Peyer's patch (tissue), 4 donors: Measurements from ENCODE around the gene STK39. TPM values are rescaled to one million over a fixed set of nuclear protein-coding genes. Genes with fewer than 3 reads are reported as not detected.

Experiments
- DNase-seq, 3 donors: peaks; one replicate each; pipeline ENCODE4 v3.0.0-alpha.2; 2017 to 2019
- H3K27ac ChIP-seq, 4 donors: fragments of 200-600 bp; sonication (generic); one replicate each; pipeline ENCODE4 v1.5.1; 2016 to 2019
- H3K27me3 ChIP-seq, 2 donors: fragments of 200-600 bp; sonication (generic); one replicate each; pipeline ENCODE4 v1.5.1; 2019
- H3K36me3 ChIP-seq, 3 donors: fragments of 200-600 bp; sonication (generic); one replicate each; pipeline ENCODE4 v1.5.1; 2016 to 2019
- H3K4me1 ChIP-seq, 4 donors: fragments of 200-600 bp; sonication (generic); one replicate each; pipeline ENCODE4 v1.5.1; 2016 to 2019
- H3K4me3 ChIP-seq, 4 donors: fragments of 200-600 bp; sonication (generic); 1 replicate in 3 of 4; 2 replicates in 1 of 4; pipeline ENCODE4 v1.5.1; 2016 to 2019; ENCODE audit warnings: mild to moderate bottlenecking in 1 of 4
- H3K9me3 ChIP-seq, 4 donors: fragments of 200-600 bp; sonication (generic); one replicate each; pipeline ENCODE4 v1.5.1; 2016 to 2019; ENCODE audit warnings: mild to moderate bottlenecking in 1 of 4
- POLR2A ChIP-seq, 2 donors: fragments of 450-650 bp; IDR thresholded peaks; one replicate each; pipeline ENCODE4 v1.5.1; 2017; ENCODE audit warnings: antibody characterized with exemption in 2 of 2, mild to moderate bottlenecking in 2 of 2, moderate library complexity in 2 of 2
- total RNA-seq, 4 donors: library from RNA; depleted of rRNA; stranded (reverse); fragments of >200 nt; gene quantifications; one replicate each; pipeline ENCODE4 v1.1.0, GENCODE V29; 2016
- TF ChIP-seq, protein P1 (sequence below), 6 experiments: fragments of 450-650 bp in 4 of 6; fragments of 200-600 bp in 2 of 6; sonication (generic) in 1 of 6; IDR thresholded peaks; one replicate each; pipeline ENCODE4 v1.5.1; 2017 to 2019; ENCODE audit warnings: antibody characterized with exemption in 6 of 6, mild to moderate bottlenecking in 3 of 6, moderate library complexity in 1 of 6

The STK39 gene
- total RNA-seq, 4 donors from 2014 or later = 39.6 to 55.9 (median 51.0) TPM

DNA sequence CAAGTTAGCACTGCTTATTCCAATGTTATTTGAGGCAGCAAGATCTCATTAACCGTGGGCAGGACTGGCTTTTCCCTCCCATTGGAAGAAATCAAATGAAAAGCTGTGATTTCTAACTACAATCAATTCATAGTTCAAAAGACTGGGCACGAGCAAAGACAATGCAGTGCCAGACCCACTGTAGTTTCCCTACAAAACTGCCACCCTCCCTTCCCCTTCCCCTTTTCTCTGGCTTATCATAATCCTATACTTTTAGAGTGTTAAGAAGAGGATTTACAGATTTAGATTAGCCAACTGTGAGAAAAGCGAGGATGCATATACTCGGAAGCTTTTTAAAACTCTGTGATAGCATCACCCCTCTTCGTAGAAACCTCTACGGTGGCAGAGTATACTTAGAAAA, 260.4 kb downstream of the STK39 start:
- Histone ChIP-seq H3K36me3 (no peaks in the 10 kb centered on the region), H3K27me3 (no peaks in the 10 kb centered on the region), H3K9me3 (no peaks in the 10 kb centered on the region), H3K4me1 (no peaks in the 10 kb centered on the region), H3K4me3 (no peak overlapping the region), H3K27ac (no peak overlapping the region)
- DNase-seq = no peak
- TF ChIP-seq, protein P1, sequence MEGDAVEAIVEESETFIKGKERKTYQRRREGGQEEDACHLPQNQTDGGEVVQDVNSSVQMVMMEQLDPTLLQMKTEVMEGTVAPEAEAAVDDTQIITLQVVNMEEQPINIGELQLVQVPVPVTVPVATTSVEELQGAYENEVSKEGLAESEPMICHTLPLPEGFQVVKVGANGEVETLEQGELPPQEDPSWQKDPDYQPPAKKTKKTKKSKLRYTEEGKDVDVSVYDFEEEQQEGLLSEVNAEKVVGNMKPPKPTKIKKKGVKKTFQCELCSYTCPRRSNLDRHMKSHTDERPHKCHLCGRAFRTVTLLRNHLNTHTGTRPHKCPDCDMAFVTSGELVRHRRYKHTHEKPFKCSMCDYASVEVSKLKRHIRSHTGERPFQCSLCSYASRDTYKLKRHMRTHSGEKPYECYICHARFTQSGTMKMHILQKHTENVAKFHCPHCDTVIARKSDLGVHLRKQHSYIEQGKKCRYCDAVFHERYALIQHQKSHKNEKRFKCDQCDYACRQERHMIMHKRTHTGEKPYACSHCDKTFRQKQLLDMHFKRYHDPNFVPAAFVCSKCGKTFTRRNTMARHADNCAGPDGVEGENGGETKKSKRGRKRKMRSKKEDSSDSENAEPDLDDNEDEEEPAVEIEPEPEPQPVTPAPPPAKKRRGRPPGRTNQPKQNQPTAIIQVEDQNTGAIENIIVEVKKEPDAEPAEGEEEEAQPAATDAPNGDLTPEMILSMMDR (IDR thresholded peaks at IDR 0.05) = no peak
- no peak for TF ChIP-seq POLR2A (IDR thresholded peaks at IDR 0.05)

DNA sequence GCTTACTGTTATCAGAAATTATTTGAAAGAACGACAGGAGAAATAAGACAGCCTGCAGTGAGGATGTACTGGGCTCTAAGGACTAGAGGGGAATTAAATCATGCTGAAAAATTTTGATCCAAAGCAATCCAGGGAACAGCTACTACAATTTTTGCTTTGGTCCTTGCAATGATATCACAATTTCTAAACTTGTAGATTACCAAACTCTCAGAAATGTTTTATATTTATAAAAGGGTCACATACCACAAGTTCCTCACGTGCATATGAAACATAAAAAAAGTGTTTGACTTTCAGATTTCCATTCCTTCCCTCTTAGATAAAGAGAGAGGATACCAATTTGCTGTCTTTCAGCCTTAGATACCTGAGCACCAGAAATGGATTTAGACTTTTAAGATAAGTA, 261.2 kb downstream of the STK39 start:
- TF ChIP-seq, protein P1 (IDR thresholded peaks at IDR 0.05) = no peak
- TF ChIP-seq POLR2A (IDR thresholded peaks at IDR 0.05) = no peak
- no peaks in the 10 kb centered on the region for H3K9me3 ChIP-seq
- H3K27ac ChIP-seq = no peak overlapping the region
- no peak overlapping the region for H3K4me3 ChIP-seq
- H3K27me3 ChIP-seq = no peaks in the 10 kb centered on the region
- H3K36me3 ChIP-seq = no peaks in the 10 kb centered on the region
- no peak for DNase-seq
- H3K4me1 ChIP-seq = no peaks in the 10 kb centered on the region

DNA sequence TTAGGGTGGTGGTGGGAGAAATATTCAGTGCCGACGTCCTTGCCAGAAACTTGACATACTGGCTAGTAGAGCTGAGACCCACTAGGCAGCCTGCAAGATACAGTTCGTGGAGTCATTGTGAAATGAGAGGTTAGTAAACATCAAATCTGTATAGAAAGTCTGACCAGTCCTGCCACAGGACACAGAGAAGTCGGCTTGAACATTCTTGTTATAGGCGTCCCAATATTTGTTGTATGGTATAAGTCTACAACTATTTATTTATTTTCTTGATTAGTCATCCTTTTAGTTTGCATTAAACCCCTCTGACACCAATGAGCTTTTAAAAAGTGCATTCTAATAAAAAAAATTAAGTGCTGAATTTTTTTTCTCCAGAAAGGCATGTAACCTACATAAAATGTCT, 265.4 kb downstream of the STK39 start:
- H3K27ac ChIP-seq = no peak overlapping the region
- DNase-seq = no peak
- no peak for TF ChIP-seq POLR2A (IDR thresholded peaks at IDR 0.05)
- TF ChIP-seq, protein P1 (IDR thresholded peaks at IDR 0.05) = no peak
- no peaks in the 10 kb centered on the region for H3K36me3 ChIP-seq
- no peaks in the 10 kb centered on the region for H3K27me3 ChIP-seq
- no peaks in the 10 kb centered on the region for H3K9me3 ChIP-seq
- no peaks in the 10 kb centered on the region for H3K4me1 ChIP-seq
- H3K4me3 ChIP-seq = no peak overlapping the region

DNA sequence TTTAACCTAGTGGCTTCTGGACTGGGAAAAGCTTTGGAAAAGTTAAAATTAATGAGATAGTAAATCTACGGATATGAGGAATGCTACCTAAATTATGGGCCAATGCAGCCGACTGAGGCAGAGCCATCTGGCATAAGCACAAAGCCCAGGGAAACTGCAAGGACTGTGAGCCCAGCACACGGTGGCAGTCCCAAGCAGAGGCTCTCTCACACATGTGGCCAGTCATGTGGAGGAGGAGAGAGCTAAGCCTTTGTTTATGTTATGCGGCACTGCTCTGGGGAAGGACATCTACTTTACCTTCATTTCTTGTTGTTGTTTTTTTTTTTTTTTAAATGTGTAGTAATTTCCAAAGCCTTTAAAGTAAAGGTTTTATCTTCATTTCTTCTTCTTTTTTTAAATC, 267.0 kb downstream of the STK39 start:
- no peak overlapping the region for H3K4me3 ChIP-seq
- no peaks in the 10 kb centered on the region for H3K27me3 ChIP-seq
- peaks cover 0 to 4% (median 0%) of the 10 kb centered on the region in 3 donors for H3K36me3 ChIP-seq
- DNase-seq = no peak
- TF ChIP-seq POLR2A (IDR thresholded peaks at IDR 0.05) = no peak
- TF ChIP-seq, protein P1 (IDR thresholded peaks at IDR 0.05) = no peak
- H3K4me1 ChIP-seq = no peaks in the 10 kb centered on the region
- no peaks in the 10 kb centered on the region for H3K9me3 ChIP-seq
- H3K27ac ChIP-seq = no peak overlapping the region

DNA sequence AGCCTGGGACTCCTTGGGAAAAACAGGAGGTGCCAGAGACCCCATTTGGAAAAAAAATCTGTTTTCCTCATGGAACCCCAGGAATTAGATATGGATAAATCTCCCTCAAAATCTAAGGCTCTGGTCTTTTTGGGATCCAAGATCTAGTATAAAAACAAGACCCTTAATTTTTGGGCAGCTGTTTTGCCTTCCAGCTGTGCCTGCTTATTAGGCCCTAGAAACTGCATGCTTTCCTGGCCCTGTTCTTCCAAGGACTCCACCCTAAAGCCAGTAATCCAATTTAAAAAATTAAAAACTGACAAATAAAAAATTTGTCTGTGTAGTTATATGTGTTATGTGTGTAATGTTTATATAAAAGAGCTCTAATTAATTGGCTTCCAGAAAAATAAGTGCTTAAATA, 274.6 kb downstream of the STK39 start:
- Histone ChIP-seq H3K27ac (no peak overlapping the region), H3K4me3 (no peak overlapping the region), H3K9me3 (peaks cover 0 to 16% (median 0%) of the 10 kb centered on the region in 4 donors), H3K36me3 (peaks cover 0 to 5% (median 0%) of the 10 kb centered on the region in 3 donors), H3K27me3 (no peaks in the 10 kb centered on the region), H3K4me1 (no peaks in the 10 kb centered on the region)
- DNase-seq = no peak
- no peak for TF ChIP-seq POLR2A (IDR thresholded peaks at IDR 0.05)
- TF ChIP-seq, protein P1 (IDR thresholded peaks at IDR 0.05) = no peak

DNA sequence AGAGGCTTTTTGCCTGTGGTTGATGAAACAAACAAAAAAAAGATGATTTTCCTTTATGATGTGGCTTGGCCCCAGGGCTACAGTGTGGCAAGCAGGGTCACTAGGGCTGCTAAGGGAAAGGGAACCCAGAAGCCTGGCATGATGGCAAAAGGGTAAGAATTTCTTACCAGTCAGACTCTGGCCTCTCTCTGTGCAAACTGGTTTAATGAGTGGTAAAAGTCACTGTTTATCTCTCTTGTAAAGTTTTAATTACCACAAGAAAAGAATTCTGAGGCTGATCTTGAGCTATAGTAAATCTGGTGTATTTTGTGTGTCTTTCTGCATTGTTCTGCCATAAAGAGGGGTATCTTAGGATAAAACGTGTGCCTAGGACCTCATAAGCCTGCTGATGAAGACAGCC, 275.4 kb downstream of the STK39 start:
- Histone ChIP-seq H3K4me3 (no peak overlapping the region), H3K27ac (no peak overlapping the region)
- no peak for DNase-seq

More for the DNA sequence above, 275.4 kb downstream of the STK39 start:
- Histone ChIP-seq H3K27me3 (no peaks in the 10 kb centered on the region), H3K36me3 (peaks cover 0 to 5% (median 0%) of the 10 kb centered on the region in 3 donors), H3K4me1 (no peaks in the 10 kb centered on the region), H3K9me3 (peaks cover 0 to 16% (median 0%) of the 10 kb centered on the region in 4 donors)
- TF ChIP-seq, protein P1 (IDR thresholded peaks at IDR 0.05) = no peak
- TF ChIP-seq POLR2A (IDR thresholded peaks at IDR 0.05) = no peak
